Activated T-cell treated with anti-CD3 and anti-CD28 coated beads, Interleukin-2, amount 50 U/mL, for 48 hours (primary cell): Measurements from ENCODE around the gene CX3CR1.

Source experiments
- DNase-seq, 2 experiments: peaks; one replicate each; pipeline ENCODE4 v3.0.0-alpha.2; 2020

The CX3CR1 gene

GRCh38 chr3:39290255-39290654 is 10.4 kb upstream of the CX3CR1 start:
- no peak for DNase-seq

GRCh38 chr3:39289107-39289506 is 9.3 kb upstream of the CX3CR1 start:
- DNase-seq, result no peak

GRCh38 chr3:39288300-39288808 is 8.5 kb upstream of the CX3CR1 start:
- DNase-seq, result peak; percentile 85 to 89

GRCh38 chr3:39287216-39288164 is 7.7 kb upstream of the CX3CR1 start:
- no peak for DNase-seq

GRCh38 chr3:39286771-39287170 is 6.9 kb upstream of the CX3CR1 start:
- DNase-seq, result no peak

GRCh38 chr3:39285332-39285731 is 5.5 kb upstream of the CX3CR1 start:
- no peak for DNase-seq

- DNase-seq, result peak; percentile 11 to 15
Measured at GRCh38 chr3:39284457-39284881, 4.6 kb upstream of the CX3CR1 start.

GRCh38 chr3:39282057-39282456 is 2.2 kb upstream of the CX3CR1 start:
- DNase-seq, result no peak

GRCh38 chr3:39281533-39281932 is 1.7 kb upstream of the CX3CR1 start:
- DNase-seq, result peak in 1 of 2 experiments; percentile 12

GRCh38 chr3:39280571-39280970 is 735 bp upstream of the CX3CR1 start:
- no peak for DNase-seq

- no peak for DNase-seq
Measured at GRCh38 chr3:39278616-39278935, 1.3 kb downstream of the CX3CR1 start.

GRCh38 chr3:39277893-39278615 is 1.8 kb downstream of the CX3CR1 start:
- peak in 1 of 2 experiments; percentile 6 for DNase-seq

- DNase-seq, result no peak
Measured at GRCh38 chr3:39276746-39277145, 3.1 kb downstream of the CX3CR1 start.

- no peak for DNase-seq
Measured at GRCh38 chr3:39275963-39276593, 3.8 kb downstream of the CX3CR1 start.

GRCh38 chr3:39275052-39275451 is 4.8 kb downstream of the CX3CR1 start:
- DNase-seq, result no peak

- no peak for DNase-seq
Measured at GRCh38 chr3:39273119-39273518, 6.7 kb downstream of the CX3CR1 start.

- no peak for DNase-seq
Measured at GRCh38 chr3:39272191-39272590, 7.6 kb downstream of the CX3CR1 start.

GRCh38 chr3:39271363-39271914 is 8.4 kb downstream of the CX3CR1 start:
- DNase-seq, result peak in 1 of 2 experiments; percentile 8

GRCh38 chr3:39269528-39269927 is 10.3 kb downstream of the CX3CR1 start:
- peak in 1 of 2 experiments; percentile 8 for DNase-seq

- DNase-seq, result peak in 1 of 2 experiments; percentile 19
Measured at GRCh38 chr3:39268549-39268900, 11.3 kb downstream of the CX3CR1 start.

GRCh38 chr3:39267631-39268548 is 11.9 kb downstream of the CX3CR1 start:
- DNase-seq, result peak; percentile 79 to 82

GRCh38 chr3:39264053-39264452 is 15.8 kb downstream of the CX3CR1 start:
- DNase-seq, result no peak
